ENCODE measurements around the gene TMEM131. TPM values are rescaled to one million over a fixed set of nuclear protein-coding genes. Genes with fewer than 3 reads are reported as not detected.

TMEM131 gene
- total and polyA plus RNA-seq, 10 of the 15 experiments (the other 5 are each of a cell fraction or from before 2014, with no cell fraction given): 6.0 to 48.2 (median 23.2) TPM

DNA sequence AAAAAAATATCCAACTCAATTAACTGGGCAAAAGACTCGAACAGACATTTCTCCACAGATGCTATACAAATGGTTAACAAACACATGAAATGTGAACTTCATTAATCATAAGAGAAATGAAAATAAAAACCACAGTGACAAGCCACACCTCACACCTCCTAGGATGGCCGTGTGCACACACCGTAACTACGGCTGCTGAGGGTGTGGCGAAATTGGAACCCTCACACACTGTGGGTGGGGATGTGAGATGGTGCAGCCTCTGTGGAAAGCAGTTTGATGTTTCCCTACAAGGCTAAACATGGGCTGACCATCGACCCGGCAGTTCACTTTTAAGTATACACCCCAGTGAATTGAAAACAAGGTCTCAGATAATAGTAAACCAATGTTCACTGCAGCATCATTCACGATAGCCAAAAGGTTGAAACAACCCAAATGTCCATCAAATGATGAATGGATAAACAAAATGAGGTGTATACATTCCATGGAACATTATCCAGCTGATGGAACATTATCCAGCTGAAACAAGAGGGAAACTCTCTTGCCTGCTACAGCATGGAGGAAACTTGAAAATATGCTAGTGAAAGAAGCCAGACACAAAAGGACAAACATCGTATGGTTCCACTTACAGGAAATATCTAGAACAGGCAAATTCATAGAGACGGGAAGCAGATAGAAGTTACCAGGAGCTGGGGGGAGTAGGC is 250.1 kb downstream of the TMEM131 start (continued):
- TF ChIP-seq, protein P1, sequence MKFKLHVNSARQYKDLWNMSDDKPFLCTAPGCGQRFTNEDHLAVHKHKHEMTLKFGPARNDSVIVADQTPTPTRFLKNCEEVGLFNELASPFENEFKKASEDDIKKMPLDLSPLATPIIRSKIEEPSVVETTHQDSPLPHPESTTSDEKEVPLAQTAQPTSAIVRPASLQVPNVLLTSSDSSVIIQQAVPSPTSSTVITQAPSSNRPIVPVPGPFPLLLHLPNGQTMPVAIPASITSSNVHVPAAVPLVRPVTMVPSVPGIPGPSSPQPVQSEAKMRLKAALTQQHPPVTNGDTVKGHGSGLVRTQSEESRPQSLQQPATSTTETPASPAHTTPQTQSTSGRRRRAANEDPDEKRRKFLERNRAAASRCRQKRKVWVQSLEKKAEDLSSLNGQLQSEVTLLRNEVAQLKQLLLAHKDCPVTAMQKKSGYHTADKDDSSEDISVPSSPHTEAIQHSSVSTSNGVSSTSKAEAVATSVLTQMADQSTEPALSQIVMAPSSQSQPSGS (IDR thresholded peaks at IDR 0.05; ENCODE audit: low read length): no peak
- TF ChIP-seq ESRRA (IDR thresholded peaks at IDR 0.05; ENCODE audit: low read length): no peak
- TF ChIP-seq TCF7 (IDR thresholded peaks at IDR 0.05; ENCODE audit: borderline replicate concordance): no peak
- no peak for TF ChIP-seq SUPT20H (IDR thresholded peaks at IDR 0.05; ENCODE audit: borderline replicate concordance, control insufficient read depth, low read depth, low read length)
- no peak for TF ChIP-seq CREM (IDR thresholded peaks at IDR 0.05; ENCODE audit: low read depth)
- no peak for TF ChIP-seq BCL11A (IDR thresholded peaks at IDR 0.05; ENCODE audit: low read depth, low read length)
- peak; percentile 30 for TF ChIP-seq JUNB (IDR thresholded peaks at IDR 0.05)
- no peak for TF ChIP-seq ASH2L (IDR thresholded peaks at IDR 0.05; ENCODE audit: borderline replicate concordance, low read depth)
- peak; percentile 46; the same call in 1 of the 2 replicates for TF ChIP-seq IKZF1 (conservative IDR thresholded peaks at IDR 0.05)
- TF ChIP-seq, protein P2, sequence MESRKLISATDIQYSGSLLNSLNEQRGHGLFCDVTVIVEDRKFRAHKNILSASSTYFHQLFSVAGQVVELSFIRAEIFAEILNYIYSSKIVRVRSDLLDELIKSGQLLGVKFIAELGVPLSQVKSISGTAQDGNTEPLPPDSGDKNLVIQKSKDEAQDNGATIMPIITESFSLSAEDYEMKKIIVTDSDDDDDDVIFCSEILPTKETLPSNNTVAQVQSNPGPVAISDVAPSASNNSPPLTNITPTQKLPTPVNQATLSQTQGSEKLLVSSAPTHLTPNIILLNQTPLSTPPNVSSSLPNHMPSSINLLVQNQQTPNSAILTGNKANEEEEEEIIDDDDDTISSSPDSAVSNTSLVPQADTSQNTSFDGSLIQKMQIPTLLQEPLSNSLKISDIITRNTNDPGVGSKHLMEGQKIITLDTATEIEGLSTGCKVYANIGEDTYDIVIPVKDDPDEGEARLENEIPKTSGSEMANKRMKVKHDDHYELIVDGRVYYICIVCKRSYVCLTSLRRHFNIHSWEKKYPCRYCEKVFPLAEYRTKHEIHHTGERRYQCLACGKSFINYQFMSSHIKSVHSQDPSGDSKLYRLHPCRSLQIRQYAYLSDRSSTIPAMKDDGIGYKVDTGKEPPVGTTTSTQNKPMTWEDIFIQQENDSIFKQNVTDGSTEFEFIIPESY (IDR thresholded peaks at IDR 0.05): no peak
- TF ChIP-seq, protein P3, sequence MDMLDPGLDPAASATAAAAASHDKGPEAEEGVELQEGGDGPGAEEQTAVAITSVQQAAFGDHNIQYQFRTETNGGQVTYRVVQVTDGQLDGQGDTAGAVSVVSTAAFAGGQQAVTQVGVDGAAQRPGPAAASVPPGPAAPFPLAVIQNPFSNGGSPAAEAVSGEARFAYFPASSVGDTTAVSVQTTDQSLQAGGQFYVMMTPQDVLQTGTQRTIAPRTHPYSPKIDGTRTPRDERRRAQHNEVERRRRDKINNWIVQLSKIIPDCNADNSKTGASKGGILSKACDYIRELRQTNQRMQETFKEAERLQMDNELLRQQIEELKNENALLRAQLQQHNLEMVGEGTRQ (IDR thresholded peaks at IDR 0.05; ENCODE audit: borderline replicate concordance, low read depth, low read length): no peak
- TF ChIP-seq, protein P4, sequence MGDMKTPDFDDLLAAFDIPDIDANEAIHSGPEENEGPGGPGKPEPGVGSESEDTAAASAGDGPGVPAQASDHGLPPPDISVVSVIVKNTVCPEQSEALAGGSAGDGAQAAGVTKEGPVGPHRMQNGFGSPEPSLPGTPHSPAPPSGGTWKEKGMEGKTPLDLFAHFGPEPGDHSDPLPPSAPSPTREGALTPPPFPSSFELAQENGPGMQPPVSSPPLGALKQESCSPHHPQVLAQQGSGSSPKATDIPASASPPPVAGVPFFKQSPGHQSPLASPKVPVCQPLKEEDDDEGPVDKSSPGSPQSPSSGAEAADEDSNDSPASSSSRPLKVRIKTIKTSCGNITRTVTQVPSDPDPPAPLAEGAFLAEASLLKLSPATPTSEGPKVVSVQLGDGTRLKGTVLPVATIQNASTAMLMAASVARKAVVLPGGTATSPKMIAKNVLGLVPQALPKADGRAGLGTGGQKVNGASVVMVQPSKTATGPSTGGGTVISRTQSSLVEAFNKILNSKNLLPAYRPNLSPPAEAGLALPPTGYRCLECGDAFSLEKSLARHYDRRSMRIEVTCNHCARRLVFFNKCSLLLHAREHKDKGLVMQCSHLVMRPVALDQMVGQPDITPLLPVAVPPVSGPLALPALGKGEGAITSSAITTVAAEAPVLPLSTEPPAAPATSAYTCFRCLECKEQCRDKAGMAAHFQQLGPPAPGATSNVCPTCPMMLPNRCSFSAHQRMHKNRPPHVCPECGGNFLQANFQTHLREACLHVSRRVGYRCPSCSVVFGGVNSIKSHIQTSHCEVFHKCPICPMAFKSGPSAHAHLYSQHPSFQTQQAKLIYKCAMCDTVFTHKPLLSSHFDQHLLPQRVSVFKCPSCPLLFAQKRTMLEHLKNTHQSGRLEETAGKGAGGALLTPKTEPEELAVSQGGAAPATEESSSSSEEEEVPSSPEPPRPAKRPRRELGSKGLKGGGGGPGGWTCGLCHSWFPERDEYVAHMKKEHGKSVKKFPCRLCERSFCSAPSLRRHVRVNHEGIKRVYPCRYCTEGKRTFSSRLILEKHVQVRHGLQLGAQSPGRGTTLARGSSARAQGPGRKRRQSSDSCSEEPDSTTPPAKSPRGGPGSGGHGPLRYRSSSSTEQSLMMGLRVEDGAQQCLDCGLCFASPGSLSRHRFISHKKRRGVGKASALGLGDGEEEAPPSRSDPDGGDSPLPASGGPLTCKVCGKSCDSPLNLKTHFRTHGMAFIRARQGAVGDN (IDR thresholded peaks at IDR 0.05): no peak
- no peak for TF ChIP-seq POU2F2 (IDR thresholded peaks at IDR 0.05; ENCODE audit: borderline replicate concordance, low read depth, low read length)
- no peak for TF ChIP-seq TAF1 (IDR thresholded peaks at IDR 0.05; ENCODE audit: borderline replicate concordance, low read depth, low read length)
- no peak for TF ChIP-seq RAD51 (IDR thresholded peaks at IDR 0.05)
- TF ChIP-seq BRCA1 (IDR thresholded peaks at IDR 0.05; ENCODE audit: low read depth, low read length): no peak
- TF ChIP-seq ZNF622 (IDR thresholded peaks at IDR 0.05): no peak
- no peak for TF ChIP-seq ZNF384 (IDR thresholded peaks at IDR 0.05; ENCODE audit: borderline replicate concordance, low read depth, low read length)
- no peak for TF ChIP-seq RCOR1 (conservative IDR thresholded peaks at IDR 0.05; ENCODE audit: low read depth, low read length)
- TF ChIP-seq, protein P5, sequence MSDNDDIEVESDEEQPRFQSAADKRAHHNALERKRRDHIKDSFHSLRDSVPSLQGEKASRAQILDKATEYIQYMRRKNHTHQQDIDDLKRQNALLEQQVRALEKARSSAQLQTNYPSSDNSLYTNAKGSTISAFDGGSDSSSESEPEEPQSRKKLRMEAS (IDR thresholded peaks at IDR 0.05; ENCODE audit: low read depth, low read length): no peak

All from GM12878 (cell line).